HEK293 (cell line): ENCODE measurements around the gene GLB1L2.

Experiments
- BCL11B ChIP-seq: fragments of 450-650 bp; formaldehyde crosslinking; IDR thresholded peaks from 2 replicates; pipeline ENCODE4 v1.5.1; 2016; ENCODE audit warnings: low read depth, missing biosample characterization, missing genetic modification characterization
- KLF10 ChIP-seq: fragments of 450-650 bp; IDR thresholded peaks from 2 replicates; pipeline ENCODE4 v1.5.1; 2018; ENCODE audit warnings: missing biosample characterization, mild to moderate bottlenecking, missing genetic modification characterization
- PBX3 ChIP-seq: sonication (generic); formaldehyde crosslinking; IDR thresholded peaks from 2 replicates; pipeline ENCODE4 v1.8.1; 2022; ENCODE audit warnings: mild to moderate bottlenecking, moderate library complexity, missing genetic modification reagents
- SALL2 ChIP-seq: fragments of 450-650 bp; formaldehyde crosslinking; IDR thresholded peaks from 2 replicates; pipeline ENCODE4 v1.5.0; 2017; ENCODE audit warnings: missing biosample characterization, mild to moderate bottlenecking, missing genetic modification characterization, borderline replicate concordance
- ZNF514 ChIP-seq: fragments of 450-650 bp; formaldehyde crosslinking; IDR thresholded peaks from 2 replicates; pipeline ENCODE4 v1.5.1; 2016; ENCODE audit warnings: missing biosample characterization, missing genetic modification characterization
- ZNF76 ChIP-seq: fragments of 450-650 bp; formaldehyde crosslinking; IDR thresholded peaks from 2 replicates; pipeline ENCODE4; 2016; ENCODE audit warnings: low read depth, missing biosample characterization, missing genetic modification characterization, borderline replicate concordance

GRCh38 chr11:134312223-134312622 is 19.6 kb upstream of the GLB1L2 start:
- TF ChIP-seq ZNF514 (no peak), PBX3 (CRISPR knock-in tag) (no peak), ZNF76 (tag by site-specific recombination) (no peak), BCL11B (no peak), SALL2 (tag by site-specific recombination) (no peak), KLF10 (tag by site-specific recombination) (no peak)
